ENCODE data around the gene PTPN2. TPM values are rescaled to one million over a fixed set of nuclear protein-coding genes. Genes with fewer than 3 reads are reported as not detected.
A peak's percentile ranks its signal among the peaks of the same experiment; 100 is the strongest.

The PTPN2 gene
- total and polyA plus RNA-seq, 2 experiments from 2014 or later: 24.7 to 25.4 TPM

DNA sequence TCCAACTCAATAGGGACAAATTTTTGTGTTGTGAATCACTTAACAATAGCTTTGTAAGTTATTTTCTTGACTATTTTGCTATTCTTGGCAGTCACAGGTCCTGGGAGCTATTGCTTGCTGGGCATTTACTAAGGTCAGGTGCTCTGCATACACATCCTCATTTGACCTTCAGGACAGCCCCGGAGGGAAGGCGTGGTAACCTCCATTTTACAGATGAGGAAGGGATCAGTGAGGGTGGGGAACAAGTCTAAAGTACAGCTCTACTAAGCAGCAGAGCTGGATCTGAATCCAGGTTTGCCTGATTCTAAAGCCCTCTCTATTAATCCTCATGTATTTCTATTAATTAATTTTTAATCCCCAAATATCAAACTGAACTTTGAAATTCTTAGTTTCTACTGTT lies 58.8 kb downstream of the PTPN2 start:
- DNase-seq (ENCODE audit: low read depth in 1 of 2, low spot score in 1 of 2): no peak
- TF ChIP-seq, protein P1, sequence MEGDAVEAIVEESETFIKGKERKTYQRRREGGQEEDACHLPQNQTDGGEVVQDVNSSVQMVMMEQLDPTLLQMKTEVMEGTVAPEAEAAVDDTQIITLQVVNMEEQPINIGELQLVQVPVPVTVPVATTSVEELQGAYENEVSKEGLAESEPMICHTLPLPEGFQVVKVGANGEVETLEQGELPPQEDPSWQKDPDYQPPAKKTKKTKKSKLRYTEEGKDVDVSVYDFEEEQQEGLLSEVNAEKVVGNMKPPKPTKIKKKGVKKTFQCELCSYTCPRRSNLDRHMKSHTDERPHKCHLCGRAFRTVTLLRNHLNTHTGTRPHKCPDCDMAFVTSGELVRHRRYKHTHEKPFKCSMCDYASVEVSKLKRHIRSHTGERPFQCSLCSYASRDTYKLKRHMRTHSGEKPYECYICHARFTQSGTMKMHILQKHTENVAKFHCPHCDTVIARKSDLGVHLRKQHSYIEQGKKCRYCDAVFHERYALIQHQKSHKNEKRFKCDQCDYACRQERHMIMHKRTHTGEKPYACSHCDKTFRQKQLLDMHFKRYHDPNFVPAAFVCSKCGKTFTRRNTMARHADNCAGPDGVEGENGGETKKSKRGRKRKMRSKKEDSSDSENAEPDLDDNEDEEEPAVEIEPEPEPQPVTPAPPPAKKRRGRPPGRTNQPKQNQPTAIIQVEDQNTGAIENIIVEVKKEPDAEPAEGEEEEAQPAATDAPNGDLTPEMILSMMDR (IDR thresholded peaks at IDR 0.05; ENCODE audit: low read depth, low read length): no peak
- Histone ChIP-seq H3K27me3 (no peaks in the 10 kb centered on the region), H3K27ac (no peak overlapping the region), H3K4me1 (ENCODE audit: low read depth) (no peaks in the 10 kb centered on the region), H3K36me3 (peaks cover 4% of the 10 kb centered on the region), H3K9me3 (ENCODE audit: low read depth) (no peaks in the 10 kb centered on the region), H3K4me3 (no peak overlapping the region)

DNA sequence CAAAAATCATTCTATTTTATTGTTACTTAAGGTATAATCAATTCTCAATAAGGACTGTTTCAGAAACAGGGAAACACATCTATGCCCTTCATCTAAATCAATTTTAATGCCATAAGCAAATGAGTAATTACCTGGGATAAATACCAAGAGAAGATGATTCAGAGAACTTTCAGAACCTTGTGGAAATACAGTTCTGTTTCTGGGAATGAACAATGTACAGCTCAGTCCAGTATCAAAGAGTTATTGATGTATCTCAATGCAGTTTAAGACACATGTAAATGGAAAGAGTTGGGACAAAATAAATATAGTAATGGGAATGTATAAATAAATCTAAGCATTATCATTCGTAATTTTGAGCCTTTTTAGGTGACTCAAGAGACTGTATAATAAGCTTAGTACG lies 60.1 kb downstream of the PTPN2 start:
- H3K27ac ChIP-seq: no peak overlapping the region
- H3K27me3 ChIP-seq: no peaks in the 10 kb centered on the region
- peaks cover 3% of the 10 kb centered on the region for H3K36me3 ChIP-seq
- no peaks in the 10 kb centered on the region for H3K9me3 ChIP-seq (ENCODE audit: low read depth)
- TF ChIP-seq, protein P1 (IDR thresholded peaks at IDR 0.05; ENCODE audit: low read depth, low read length): no peak
- no peaks in the 10 kb centered on the region for H3K4me1 ChIP-seq (ENCODE audit: low read depth)
- H3K4me3 ChIP-seq: no peak overlapping the region
- no peak for DNase-seq (ENCODE audit: low read depth in 1 of 2, low spot score in 1 of 2)

DNA sequence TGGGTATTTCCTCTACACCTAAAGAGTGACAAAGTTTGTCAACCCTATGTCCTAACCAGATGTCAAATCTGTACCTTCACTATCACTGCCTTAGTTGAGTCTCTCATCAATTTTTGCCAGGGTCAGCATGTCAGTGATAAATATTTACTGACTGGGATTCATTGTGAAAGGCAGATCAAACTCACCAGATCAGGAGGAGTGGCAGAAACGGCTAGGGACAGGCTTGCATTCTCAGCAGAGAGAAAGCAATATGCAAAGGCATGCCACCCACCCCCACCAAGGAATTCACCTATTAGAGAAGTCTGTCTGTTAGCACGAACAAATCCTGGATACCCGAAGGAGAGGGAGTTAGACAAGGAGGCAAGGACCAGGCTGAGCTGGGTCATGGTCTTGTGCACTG lies 62.6 kb downstream of the PTPN2 start:
- Histone ChIP-seq H3K4me3 (no peak overlapping the region), H3K27ac (no peak overlapping the region), H3K9me3 (ENCODE audit: low read depth) (no peaks in the 10 kb centered on the region), H3K4me1 (ENCODE audit: low read depth) (no peaks in the 10 kb centered on the region), H3K36me3 (peaks cover 7% of the 10 kb centered on the region), H3K27me3 (no peaks in the 10 kb centered on the region)
- peak in 1 of 2 donors; percentile 23 for DNase-seq (ENCODE audit: low read depth in 1 of 2, low spot score in 1 of 2)
- TF ChIP-seq, protein P1 (IDR thresholded peaks at IDR 0.05; ENCODE audit: low read depth, low read length): no peak

DNA sequence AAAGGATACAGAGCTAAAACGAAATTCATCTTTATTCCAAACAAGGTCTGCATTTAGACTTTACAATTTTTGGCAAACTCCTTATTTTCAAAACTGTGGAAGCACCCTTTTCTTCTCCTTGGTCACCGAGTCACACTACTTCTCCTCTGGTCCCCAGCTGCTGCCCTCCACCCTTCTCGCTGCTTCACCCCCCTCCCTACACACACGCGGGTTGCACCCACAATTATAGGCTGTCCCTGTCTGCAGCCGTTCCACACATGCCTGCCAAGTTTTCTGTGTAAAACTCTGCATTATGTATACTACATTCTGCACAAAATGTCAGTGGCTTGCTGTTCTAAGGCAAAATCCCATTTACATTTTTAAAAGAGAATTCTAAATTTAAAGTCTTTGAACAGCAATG lies 63.5 kb downstream of the PTPN2 start:
- Histone ChIP-seq H3K4me1 (ENCODE audit: low read depth) (no peaks in the 10 kb centered on the region), H3K36me3 (peaks cover 7% of the 10 kb centered on the region), H3K4me3 (no peak overlapping the region), H3K27ac (no peak overlapping the region), H3K9me3 (ENCODE audit: low read depth) (no peaks in the 10 kb centered on the region), H3K27me3 (no peaks in the 10 kb centered on the region)
- TF ChIP-seq, protein P1 (IDR thresholded peaks at IDR 0.05; ENCODE audit: low read depth, low read length): no peak
- no peak for DNase-seq (ENCODE audit: low read depth in 1 of 2, low spot score in 1 of 2)

DNA sequence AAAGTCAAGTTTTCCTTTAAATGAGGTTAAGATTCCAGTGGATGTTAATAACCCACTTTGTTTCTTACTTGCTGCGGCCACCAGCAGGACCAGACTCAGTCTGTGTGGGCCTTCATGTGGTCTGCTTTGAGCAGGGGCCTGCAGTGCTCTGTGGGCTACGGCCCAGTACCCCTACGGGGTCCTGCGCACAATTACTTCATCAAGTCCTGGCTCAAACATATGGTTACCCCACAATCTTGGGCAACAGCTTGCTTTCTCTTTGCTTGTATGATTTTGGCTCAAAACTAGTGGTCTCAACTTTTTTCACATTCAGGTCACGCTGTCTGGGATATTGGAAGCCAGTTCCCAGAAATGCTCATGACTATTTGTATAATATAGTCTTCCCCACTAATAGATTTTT lies 64.2 kb downstream of the PTPN2 start:
- no peak overlapping the region for H3K27ac ChIP-seq
- no peaks in the 10 kb centered on the region for H3K27me3 ChIP-seq
- peaks cover 4% of the 10 kb centered on the region for H3K36me3 ChIP-seq
- DNase-seq (ENCODE audit: low read depth in 1 of 2, low spot score in 1 of 2): no peak
- TF ChIP-seq, protein P1 (IDR thresholded peaks at IDR 0.05; ENCODE audit: low read depth, low read length): no peak
- H3K4me1 ChIP-seq (ENCODE audit: low read depth): no peaks in the 10 kb centered on the region
- H3K9me3 ChIP-seq (ENCODE audit: low read depth): no peaks in the 10 kb centered on the region
- no peak overlapping the region for H3K4me3 ChIP-seq

DNA sequence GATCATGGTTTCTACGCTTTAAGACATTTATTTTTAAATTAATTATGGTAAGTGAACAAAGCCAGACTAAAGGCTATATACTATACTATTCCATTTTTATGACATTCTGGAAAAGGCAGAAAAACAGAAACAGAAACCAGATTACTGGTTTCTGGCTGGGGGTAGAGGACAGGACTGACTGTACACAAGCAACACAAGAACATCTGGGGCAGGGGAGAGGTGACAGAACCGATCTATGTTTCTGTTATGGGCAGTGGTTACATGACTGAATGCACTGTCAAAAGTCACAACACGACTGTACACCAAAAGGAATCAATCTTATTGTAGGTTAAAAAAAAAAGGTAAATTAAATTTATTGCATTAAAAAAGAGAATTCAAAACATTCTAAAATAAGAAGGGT lies 64.7 kb downstream of the PTPN2 start:
- no peaks in the 10 kb centered on the region for H3K27me3 ChIP-seq
- H3K9me3 ChIP-seq (ENCODE audit: low read depth): no peaks in the 10 kb centered on the region
- DNase-seq (ENCODE audit: low read depth in 1 of 2, low spot score in 1 of 2): no peak
- H3K4me3 ChIP-seq: no peak overlapping the region
- no peaks in the 10 kb centered on the region for H3K4me1 ChIP-seq (ENCODE audit: low read depth)
- H3K27ac ChIP-seq: no peak overlapping the region
- TF ChIP-seq, protein P1 (IDR thresholded peaks at IDR 0.05; ENCODE audit: low read depth, low read length): no peak
- H3K36me3 ChIP-seq: peaks cover 4% of the 10 kb centered on the region

Data from cardiac muscle cell (in vitro differentiated cells and primary cell).